Panc1 (cell line): ENCODE data around the gene FRY.

Source experiments
- POLR2AphosphoS5 ChIP-seq: IDR thresholded peaks from 2 replicates; pipeline ENCODE4 v1.6.1; 2012; ENCODE audit warnings: mild to moderate bottlenecking, low read depth, low read length, moderate library complexity
- TF ChIP-seq, protein P1 (sequence below): fragments of 450-650 bp; IDR thresholded peaks from 2 replicates; pipeline ENCODE4 v1.5.1; 2017; ENCODE audit warnings: mild to moderate bottlenecking
- TF ChIP-seq, protein P2 (sequence below), 2 experiments: IDR thresholded peaks; 2 replicates each; pipeline ENCODE4 v1.6.1; 2011 to 2012; ENCODE audit warnings: low read depth in 2 of 2, control low read depth in 1 of 2, low read length in 1 of 2, mild to moderate bottlenecking in 1 of 2, moderate library complexity in 1 of 2; ENCODE audit not compliant: insufficient read depth in 1 of 2

GRCh38 chr13:32254416-32254815 lies 222.8 kb downstream of the FRY start:
- TF ChIP-seq, protein P1, sequence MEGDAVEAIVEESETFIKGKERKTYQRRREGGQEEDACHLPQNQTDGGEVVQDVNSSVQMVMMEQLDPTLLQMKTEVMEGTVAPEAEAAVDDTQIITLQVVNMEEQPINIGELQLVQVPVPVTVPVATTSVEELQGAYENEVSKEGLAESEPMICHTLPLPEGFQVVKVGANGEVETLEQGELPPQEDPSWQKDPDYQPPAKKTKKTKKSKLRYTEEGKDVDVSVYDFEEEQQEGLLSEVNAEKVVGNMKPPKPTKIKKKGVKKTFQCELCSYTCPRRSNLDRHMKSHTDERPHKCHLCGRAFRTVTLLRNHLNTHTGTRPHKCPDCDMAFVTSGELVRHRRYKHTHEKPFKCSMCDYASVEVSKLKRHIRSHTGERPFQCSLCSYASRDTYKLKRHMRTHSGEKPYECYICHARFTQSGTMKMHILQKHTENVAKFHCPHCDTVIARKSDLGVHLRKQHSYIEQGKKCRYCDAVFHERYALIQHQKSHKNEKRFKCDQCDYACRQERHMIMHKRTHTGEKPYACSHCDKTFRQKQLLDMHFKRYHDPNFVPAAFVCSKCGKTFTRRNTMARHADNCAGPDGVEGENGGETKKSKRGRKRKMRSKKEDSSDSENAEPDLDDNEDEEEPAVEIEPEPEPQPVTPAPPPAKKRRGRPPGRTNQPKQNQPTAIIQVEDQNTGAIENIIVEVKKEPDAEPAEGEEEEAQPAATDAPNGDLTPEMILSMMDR = no peak
- TF ChIP-seq, protein P2, sequence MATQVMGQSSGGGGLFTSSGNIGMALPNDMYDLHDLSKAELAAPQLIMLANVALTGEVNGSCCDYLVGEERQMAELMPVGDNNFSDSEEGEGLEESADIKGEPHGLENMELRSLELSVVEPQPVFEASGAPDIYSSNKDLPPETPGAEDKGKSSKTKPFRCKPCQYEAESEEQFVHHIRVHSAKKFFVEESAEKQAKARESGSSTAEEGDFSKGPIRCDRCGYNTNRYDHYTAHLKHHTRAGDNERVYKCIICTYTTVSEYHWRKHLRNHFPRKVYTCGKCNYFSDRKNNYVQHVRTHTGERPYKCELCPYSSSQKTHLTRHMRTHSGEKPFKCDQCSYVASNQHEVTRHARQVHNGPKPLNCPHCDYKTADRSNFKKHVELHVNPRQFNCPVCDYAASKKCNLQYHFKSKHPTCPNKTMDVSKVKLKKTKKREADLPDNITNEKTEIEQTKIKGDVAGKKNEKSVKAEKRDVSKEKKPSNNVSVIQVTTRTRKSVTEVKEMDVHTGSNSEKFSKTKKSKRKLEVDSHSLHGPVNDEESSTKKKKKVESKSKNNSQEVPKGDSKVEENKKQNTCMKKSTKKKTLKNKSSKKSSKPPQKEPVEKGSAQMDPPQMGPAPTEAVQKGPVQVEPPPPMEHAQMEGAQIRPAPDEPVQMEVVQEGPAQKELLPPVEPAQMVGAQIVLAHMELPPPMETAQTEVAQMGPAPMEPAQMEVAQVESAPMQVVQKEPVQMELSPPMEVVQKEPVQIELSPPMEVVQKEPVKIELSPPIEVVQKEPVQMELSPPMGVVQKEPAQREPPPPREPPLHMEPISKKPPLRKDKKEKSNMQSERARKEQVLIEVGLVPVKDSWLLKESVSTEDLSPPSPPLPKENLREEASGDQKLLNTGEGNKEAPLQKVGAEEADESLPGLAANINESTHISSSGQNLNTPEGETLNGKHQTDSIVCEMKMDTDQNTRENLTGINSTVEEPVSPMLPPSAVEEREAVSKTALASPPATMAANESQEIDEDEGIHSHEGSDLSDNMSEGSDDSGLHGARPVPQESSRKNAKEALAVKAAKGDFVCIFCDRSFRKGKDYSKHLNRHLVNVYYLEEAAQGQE (IDR thresholded peaks at IDR 0.05; ENCODE audit: insufficient read depth in 1 of 2, low read depth in 2 of 2, low read length in 1 of 2) = no peak
- TF ChIP-seq POLR2AphosphoS5 = no peak
